ENCODE data around the gene RMRP. TPM values are rescaled to one million over a fixed set of nuclear protein-coding genes. Genes with fewer than 3 reads are reported as not detected.

Gene RMRP
- 100 to 1,000 TPM; 115 to 715 (median 367) TPM for total RNA-seq

DNA sequence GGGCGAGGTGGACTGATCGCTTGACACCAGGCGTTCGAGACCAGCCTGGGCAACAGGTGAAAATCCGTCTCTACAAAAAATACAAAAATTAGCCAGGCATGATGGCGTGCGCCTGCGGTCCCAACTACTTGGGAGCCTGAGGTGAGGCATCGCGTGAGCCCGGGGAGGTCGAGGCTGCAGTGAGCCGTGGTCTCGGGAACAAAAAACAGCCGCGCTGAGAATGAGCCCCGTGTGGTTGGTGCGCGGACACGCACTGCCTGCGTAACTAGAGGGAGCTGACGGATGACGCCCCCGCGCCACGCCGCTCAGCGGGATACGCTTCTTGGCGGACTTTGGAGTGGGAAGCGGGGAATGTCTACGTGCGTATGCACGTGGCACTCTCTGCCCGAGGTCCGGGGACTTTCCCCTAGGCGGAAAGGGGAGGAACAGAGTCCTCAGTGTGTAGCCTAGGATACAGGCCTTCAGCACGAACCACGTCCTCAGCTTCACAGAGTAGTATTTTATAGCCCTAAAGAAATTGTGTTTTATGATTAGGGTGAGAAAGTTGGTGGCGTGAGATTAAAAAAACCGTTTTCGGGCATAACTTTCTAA, at the start of gene RMRP:
TSS of gene RMRP (minus strand) at position 474 of the 591 bp plus-strand sequence.
- TF ChIP-seq, protein P1, sequence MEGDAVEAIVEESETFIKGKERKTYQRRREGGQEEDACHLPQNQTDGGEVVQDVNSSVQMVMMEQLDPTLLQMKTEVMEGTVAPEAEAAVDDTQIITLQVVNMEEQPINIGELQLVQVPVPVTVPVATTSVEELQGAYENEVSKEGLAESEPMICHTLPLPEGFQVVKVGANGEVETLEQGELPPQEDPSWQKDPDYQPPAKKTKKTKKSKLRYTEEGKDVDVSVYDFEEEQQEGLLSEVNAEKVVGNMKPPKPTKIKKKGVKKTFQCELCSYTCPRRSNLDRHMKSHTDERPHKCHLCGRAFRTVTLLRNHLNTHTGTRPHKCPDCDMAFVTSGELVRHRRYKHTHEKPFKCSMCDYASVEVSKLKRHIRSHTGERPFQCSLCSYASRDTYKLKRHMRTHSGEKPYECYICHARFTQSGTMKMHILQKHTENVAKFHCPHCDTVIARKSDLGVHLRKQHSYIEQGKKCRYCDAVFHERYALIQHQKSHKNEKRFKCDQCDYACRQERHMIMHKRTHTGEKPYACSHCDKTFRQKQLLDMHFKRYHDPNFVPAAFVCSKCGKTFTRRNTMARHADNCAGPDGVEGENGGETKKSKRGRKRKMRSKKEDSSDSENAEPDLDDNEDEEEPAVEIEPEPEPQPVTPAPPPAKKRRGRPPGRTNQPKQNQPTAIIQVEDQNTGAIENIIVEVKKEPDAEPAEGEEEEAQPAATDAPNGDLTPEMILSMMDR (IDR thresholded peaks at IDR 0.05 in 4 of 5, conservative IDR thresholded peaks at IDR 0.05 in 1 of 5) = peak; percentile 44 to 56 (median 52)
- peak; percentile 56 to 61 for TF ChIP-seq POLR2A (IDR thresholded peaks at IDR 0.05)
- ATAC-seq (peak; percentile 91 to 96), DNase-seq (peak; percentile 97 to 98)
- Histone ChIP-seq H3K36me3 (peaks cover 0 to 12% of the 10 kb centered on the region in 2 donors), H3K4me3 (peak within 1 kb of the TSS; percentile 79 to 85 (median 82)), H3K4me1 (peaks cover 28 to 29% of the 10 kb centered on the region in 2 donors), H3K27me3 (no peaks in the 10 kb centered on the region), H3K27ac (peak within 1 kb of the TSS; percentile 92 to 97 (median 96)), H3K9me3 (no peaks in the 10 kb centered on the region)
- intact Hi-C loops (cut with DNase I; ENCODE audit: low total_unique reads) = loop anchor here (1.0 to 10.0 kb wide), 7 partner anchors 11 to 663 kb away; partner anchors contain the start of genes CREB3, SPAG8, TESK1 and TLN1
- in situ Hi-C loops (cut with MboI; ENCODE audit: low sequenced_read_pairs in 4 of 4) = loop anchor here in 1 of 4 donors (25.0 kb wide), 1 partner anchor 95 kb away; a partner anchor contains a TSS

DNA sequence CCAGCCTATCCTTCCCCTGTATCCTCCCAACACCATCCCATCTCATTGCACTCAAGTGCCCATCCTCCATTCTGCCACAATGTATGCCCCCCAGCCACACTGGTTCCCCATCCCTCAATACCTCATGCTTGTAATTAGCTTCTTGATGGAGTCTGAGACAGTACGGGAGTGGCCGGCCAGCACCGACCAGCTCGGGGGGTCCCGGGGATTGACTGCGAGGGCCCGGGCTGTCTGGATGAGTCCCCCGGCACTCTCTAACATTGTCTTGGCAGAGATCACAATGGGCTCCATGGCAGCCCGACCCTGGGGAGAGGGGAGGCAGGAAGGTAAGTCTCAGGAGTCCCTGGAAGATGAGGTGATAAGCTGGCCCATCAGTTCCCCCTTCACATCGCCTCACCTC, 49.1 kb upstream of the RMRP start:
- H3K36me3 ChIP-seq = peaks cover 11 to 95% of the 10 kb centered on the region in 2 donors

DNA sequence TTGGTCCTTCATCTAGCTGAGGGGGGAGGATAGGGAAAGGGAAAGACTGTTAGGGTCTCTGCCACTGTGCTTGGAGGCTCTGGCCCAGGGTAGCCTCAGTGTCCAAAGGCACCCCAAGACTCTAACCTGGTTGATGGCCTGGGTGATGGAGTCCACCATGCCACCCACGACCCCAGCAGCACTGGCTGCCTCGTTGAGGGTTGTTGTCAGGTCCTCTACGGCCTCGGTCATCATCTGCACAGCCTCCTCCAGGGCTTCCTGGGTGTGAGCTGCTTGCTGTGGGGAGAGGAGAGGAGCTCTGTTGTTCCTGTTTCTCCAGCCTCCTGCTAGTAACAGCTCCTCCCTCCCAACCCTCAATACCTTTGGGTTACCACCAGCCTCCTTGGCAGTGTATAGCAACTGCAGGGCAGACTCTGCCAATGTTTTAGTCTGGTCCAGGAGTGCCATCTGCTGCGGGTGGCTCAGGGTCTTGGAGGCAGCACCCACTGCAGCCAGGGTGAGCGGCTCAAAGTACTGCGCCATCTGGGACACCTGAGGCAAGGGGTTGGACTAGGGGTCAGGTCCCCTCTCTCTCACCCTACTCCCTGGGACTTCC, 48.1 kb upstream of the RMRP start:
- no peaks in the 10 kb centered on the region for H3K4me1 ChIP-seq
- H3K27me3 ChIP-seq = no peaks in the 10 kb centered on the region
- in situ Hi-C loops (cut with MboI; ENCODE audit: low sequenced_read_pairs in 4 of 4) = no loop called here
- H3K27ac ChIP-seq = no peak overlapping the region
- H3K4me3 ChIP-seq = no peak overlapping the region
- DNase-seq (no peak), ATAC-seq (no peak)
- no peaks in the 10 kb centered on the region for H3K9me3 ChIP-seq
- H3K36me3 ChIP-seq = peaks cover 11 to 95% of the 10 kb centered on the region in 2 donors
- TF ChIP-seq, protein P1 (IDR thresholded peaks at IDR 0.05 in 4 of 5, conservative IDR thresholded peaks at IDR 0.05 in 1 of 5) = no peak
- no peak for TF ChIP-seq POLR2A (IDR thresholded peaks at IDR 0.05)
- intact Hi-C loops (cut with DNase I; ENCODE audit: low total_unique reads) = no loop called here

More for the DNA sequence above, 49.1 kb upstream of the RMRP start:
- no peak overlapping the region for H3K27ac ChIP-seq
- intact Hi-C loops (cut with DNase I; ENCODE audit: low total_unique reads) = no loop called here
- in situ Hi-C loops (cut with MboI; ENCODE audit: low sequenced_read_pairs in 4 of 4) = no loop called here
- DNase-seq (no peak), ATAC-seq (no peak)
- no peaks in the 10 kb centered on the region for H3K4me1 ChIP-seq
- H3K27me3 ChIP-seq = no peaks in the 10 kb centered on the region
- H3K4me3 ChIP-seq = no peak overlapping the region
- no peak for TF ChIP-seq POLR2A (IDR thresholded peaks at IDR 0.05)
- TF ChIP-seq, protein P1 (IDR thresholded peaks at IDR 0.05 in 4 of 5, conservative IDR thresholded peaks at IDR 0.05 in 1 of 5) = no peak
- H3K9me3 ChIP-seq = no peaks in the 10 kb centered on the region

GRCh38 chr9:35705372-35705771, 47.6 kb upstream of the RMRP start:
- Histone ChIP-seq H3K36me3 (peaks cover 11 to 95% of the 10 kb centered on the region in 2 donors), H3K27ac (no peak overlapping the region)

More at GRCh38 chr9:35705372-35705771, 47.6 kb upstream of the RMRP start:
- ATAC-seq (no peak), DNase-seq (no peak)
- H3K4me1 ChIP-seq = no peaks in the 10 kb centered on the region
- in situ Hi-C loops (cut with MboI; ENCODE audit: low sequenced_read_pairs in 4 of 4) (no loop called here), intact Hi-C loops (cut with DNase I; ENCODE audit: low total_unique reads) (no loop called here)
- no peak for TF ChIP-seq POLR2A (IDR thresholded peaks at IDR 0.05)
- TF ChIP-seq, protein P1 (IDR thresholded peaks at IDR 0.05 in 4 of 5, conservative IDR thresholded peaks at IDR 0.05 in 1 of 5) = no peak
- H3K27me3 ChIP-seq = no peaks in the 10 kb centered on the region
- no peaks in the 10 kb centered on the region for H3K9me3 ChIP-seq
- H3K4me3 ChIP-seq = no peak overlapping the region
